ENCODE measurements around the gene LRRC39. TPM values are rescaled to one million over a fixed set of nuclear protein-coding genes. Genes with fewer than 3 reads are reported as not detected.
A peak's percentile ranks its signal among the peaks of the same experiment; 100 is the strongest.
"Not testable (repeated sequence)": the region's sequence is repeated elsewhere in the genome, so short reads cannot be mapped to it uniquely, and the experiment has no call there.

The LRRC39 gene
- 100 to 1,000 TPM in 2 of 4 donors, 10 to 100 TPM in 2; 54.6 to 155 (median 106) TPM for total RNA-seq
- 142 TPM for polyA plus RNA-seq
- long read RNA-seq, donor 1, transcript LRRC39-202 (10 exons, 1,396 nt) = major isoform, 50 of 91 reads
- long read RNA-seq, donor 1, partial matches to known transcripts = 11 of 91 reads
- long read RNA-seq, donor 1, other reads (novel, unspliced or antisense) = 30 of 91 reads
- long read RNA-seq, donor 2, transcript LRRC39-202 (10 exons, 1,396 nt) = major isoform, 38 of 55 reads
- long read RNA-seq, donor 2, partial matches to known transcripts = 1 of 55 reads
- long read RNA-seq, donor 2, other reads (novel, unspliced or antisense) = 16 of 55 reads
- long read RNA-seq, donor 3, transcript LRRC39-202 (10 exons, 1,396 nt) = major isoform, 104 of 155 reads
- long read RNA-seq, donor 3, partial matches to known transcripts = 5 of 155 reads
- long read RNA-seq, donor 3, other reads (novel, unspliced or antisense) = 45 of 155 reads
- long read RNA-seq, donor 4, transcript LRRC39-202 (10 exons, 1,396 nt) = major isoform, 42 of 53 reads
- long read RNA-seq, donor 4, partial matches to known transcripts = 2 of 53 reads
- long read RNA-seq, donor 4, other reads (novel, unspliced or antisense) = 9 of 53 reads

- intact Hi-C loops (cut with DNase I) = no loop called here
- Histone ChIP-seq H3K27ac (ENCODE audit: low read length) (no peak within 1 kb of the TSS), H3K4me1 (ENCODE audit: control insufficient read depth, insufficient read depth, low read length) (peaks cover 2% of the 10 kb centered on the region), H3K27me3 (ENCODE audit: control insufficient read depth, insufficient read depth) (no peaks in the 10 kb centered on the region), H3K4me3 (ENCODE audit: low read length) (peak within 1 kb of the TSS; percentile 70), H3K9me3 (ENCODE audit: control insufficient read depth, low read length) (no peaks in the 10 kb centered on the region)
- ATAC-seq (peak; percentile 58 to 74), DNase-seq (no peak)
- 35% methylated on average over 5 of the region's 5 CpGs for WGBS
Observed at GRCh38 chr1:100178091-100178490, at the start of gene LRRC39. Gene LRRC39 (minus strand): TSS chr1:100178256. CDS start chr1:100168516, 9,740 bp downstream.

GRCh38 chr1:100222428-100222827 is 44.4 kb upstream of the LRRC39 start:
- intact Hi-C loops (cut with DNase I) = no loop called here
- H3K27ac ChIP-seq (ENCODE audit: low read length) = no peak overlapping the region
- no peak overlapping the region for H3K4me3 ChIP-seq (ENCODE audit: low read length)
- ATAC-seq = no peak
- H3K9me3 ChIP-seq (ENCODE audit: control insufficient read depth, low read length) = no peaks in the 10 kb centered on the region
- no peaks in the 10 kb centered on the region for H3K4me1 ChIP-seq (ENCODE audit: control insufficient read depth, insufficient read depth, low read length)
- no peak for DNase-seq
- no peaks in the 10 kb centered on the region for H3K27me3 ChIP-seq (ENCODE audit: control insufficient read depth, insufficient read depth)

- over 99% methylated on average over 2 of the region's 2 CpGs for WGBS
- Histone ChIP-seq H3K9me3 (ENCODE audit: control insufficient read depth, low read length) (no peaks in the 10 kb centered on the region), H3K4me1 (ENCODE audit: control insufficient read depth, insufficient read depth, low read length) (no peaks in the 10 kb centered on the region), H3K27ac (ENCODE audit: low read length) (no peak overlapping the region), H3K27me3 (ENCODE audit: control insufficient read depth, insufficient read depth) (no peaks in the 10 kb centered on the region), H3K4me3 (ENCODE audit: low read length) (no peak overlapping the region)
- no peak for DNase-seq
- intact Hi-C loops (cut with DNase I) = no loop called here
- no peak for ATAC-seq
Observed at GRCh38 chr1:100219883-100220282, 41.8 kb upstream of the LRRC39 start.

- Histone ChIP-seq H3K4me3 (ENCODE audit: low read length) (no peak overlapping the region), H3K4me1 (ENCODE audit: control insufficient read depth, insufficient read depth, low read length) (no peaks in the 10 kb centered on the region), H3K27me3 (ENCODE audit: control insufficient read depth, insufficient read depth) (no peaks in the 10 kb centered on the region), H3K27ac (ENCODE audit: low read length) (no peak overlapping the region), H3K9me3 (ENCODE audit: control insufficient read depth, low read length) (no peaks in the 10 kb centered on the region)
- intact Hi-C loops (cut with DNase I) = no loop called here
- DNase-seq = no peak
- 77% methylated on average over 6 of the region's 6 CpGs for WGBS
- no peak for ATAC-seq
Observed at GRCh38 chr1:100219457-100219856, 41.4 kb upstream of the LRRC39 start.

- peak; percentile 21 to 67 (median 55) for DNase-seq
- 56% methylated on average over 2 of the region's 2 CpGs for WGBS
- no peaks in the 10 kb centered on the region for H3K4me1 ChIP-seq (ENCODE audit: control insufficient read depth, insufficient read depth, low read length)
- H3K9me3 ChIP-seq (ENCODE audit: control insufficient read depth, low read length) = no peaks in the 10 kb centered on the region
- no peak overlapping the region for H3K4me3 ChIP-seq (ENCODE audit: low read length)
- H3K27me3 ChIP-seq (ENCODE audit: control insufficient read depth, insufficient read depth) = no peaks in the 10 kb centered on the region
- ATAC-seq = peak; percentile 75 to 82
- intact Hi-C loops (cut with DNase I) = no loop called here
- peak overlapping the region; percentile 23 for H3K27ac ChIP-seq (ENCODE audit: low read length)
Observed at GRCh38 chr1:100217834-100218233, 39.8 kb upstream of the LRRC39 start.

GRCh38 chr1:100215101-100215500 is 37.0 kb upstream of the LRRC39 start:
- no peaks in the 10 kb centered on the region for H3K27me3 ChIP-seq (ENCODE audit: control insufficient read depth, insufficient read depth)
- no peak overlapping the region for H3K4me3 ChIP-seq (ENCODE audit: low read length)
- ATAC-seq (no peak), DNase-seq (no peak)
- intact Hi-C loops (cut with DNase I) = no loop called here
- H3K27ac ChIP-seq (ENCODE audit: low read length) = no peak overlapping the region
- no peaks in the 10 kb centered on the region for H3K9me3 ChIP-seq (ENCODE audit: control insufficient read depth, low read length)
- no peaks in the 10 kb centered on the region for H3K4me1 ChIP-seq (ENCODE audit: control insufficient read depth, insufficient read depth, low read length)
- 84% methylated on average over 1 of the region's 1 CpG for WGBS

GRCh38 chr1:100213141-100213540 is 35.1 kb upstream of the LRRC39 start:
- 97% methylated on average over 37 of the region's 37 CpGs for WGBS
- Histone ChIP-seq H3K4me1 (ENCODE audit: control insufficient read depth, insufficient read depth, low read length) (no peaks in the 10 kb centered on the region), H3K27ac (ENCODE audit: low read length) (no peak overlapping the region), H3K4me3 (ENCODE audit: low read length) (no peak overlapping the region), H3K27me3 (ENCODE audit: control insufficient read depth, insufficient read depth) (no peaks in the 10 kb centered on the region), H3K9me3 (ENCODE audit: control insufficient read depth, low read length) (no peaks in the 10 kb centered on the region)
- peak in 2 of 3 donors; percentile 41 to 57 for DNase-seq
- intact Hi-C loops (cut with DNase I) = no loop called here
- ATAC-seq = peak in 1 of 2 donors; percentile 29

- intact Hi-C loops (cut with DNase I) = no loop called here
- Histone ChIP-seq H3K27ac (ENCODE audit: low read length) (no peak overlapping the region), H3K4me1 (ENCODE audit: control insufficient read depth, insufficient read depth, low read length) (no peaks in the 10 kb centered on the region), H3K27me3 (ENCODE audit: control insufficient read depth, insufficient read depth) (no peaks in the 10 kb centered on the region), H3K9me3 (ENCODE audit: control insufficient read depth, low read length) (no peaks in the 10 kb centered on the region), H3K4me3 (ENCODE audit: low read length) (no peak overlapping the region)
- 97% methylated on average over 2 of the region's 2 CpGs for WGBS
- DNase-seq (no peak), ATAC-seq (no peak)
Observed at GRCh38 chr1:100206301-100206700, 28.2 kb upstream of the LRRC39 start.

- H3K4me1 ChIP-seq (ENCODE audit: control insufficient read depth, insufficient read depth, low read length); H3K9me3 ChIP-seq (ENCODE audit: control insufficient read depth, low read length); DNase-seq; ATAC-seq; H3K27me3 ChIP-seq (ENCODE audit: control insufficient read depth, insufficient read depth); H3K4me3 ChIP-seq (ENCODE audit: low read length); H3K27ac ChIP-seq (ENCODE audit: low read length); intact Hi-C loops (cut with DNase I): not testable (repeated sequence)
- WGBS = 95% methylated on average over 2 of the region's 2 CpGs
Observed at GRCh38 chr1:100205593-100205992, 27.5 kb upstream of the LRRC39 start.

- 98% methylated on average over 2 of the region's 2 CpGs for WGBS
Observed at GRCh38 chr1:100205103-100205502, 27.0 kb upstream of the LRRC39 start.

GRCh38 chr1:100202703-100203102 is 24.6 kb upstream of the LRRC39 start:
- H3K4me3 ChIP-seq (ENCODE audit: low read length); intact Hi-C loops (cut with DNase I); H3K27me3 ChIP-seq (ENCODE audit: control insufficient read depth, insufficient read depth); DNase-seq; H3K9me3 ChIP-seq (ENCODE audit: control insufficient read depth, low read length); H3K27ac ChIP-seq (ENCODE audit: low read length); ATAC-seq; H3K4me1 ChIP-seq (ENCODE audit: control insufficient read depth, insufficient read depth, low read length): not testable (repeated sequence)
- 90% methylated on average over 2 of the region's 2 CpGs for WGBS

More at GRCh38 chr1:100205103-100205502, 27.0 kb upstream of the LRRC39 start:
- H3K4me1 ChIP-seq (ENCODE audit: control insufficient read depth, insufficient read depth, low read length); DNase-seq; H3K27me3 ChIP-seq (ENCODE audit: control insufficient read depth, insufficient read depth); H3K9me3 ChIP-seq (ENCODE audit: control insufficient read depth, low read length); intact Hi-C loops (cut with DNase I); H3K27ac ChIP-seq (ENCODE audit: low read length); H3K4me3 ChIP-seq (ENCODE audit: low read length); ATAC-seq: not testable (repeated sequence)

Data from right cardiac atrium (tissue), 5 donors.